Keratinocyte (primary cell): ENCODE data around the gene RAPGEF4. TPM values are rescaled to one million over a fixed set of nuclear protein-coding genes. Genes with fewer than 3 reads are reported as not detected.

Source experiments
- DNase-seq: peaks from one replicate; pipeline ENCODE4 v3.0.0-alpha.2; 2011; ENCODE audit warnings: low read depth, missing footprints, low spot score
- FAIRE-seq: peaks from 2 replicates; lab custom pipeline; 2011; peaks lifted over from hg19 to GRCh38; lab: Jason Lieb, UNC
- H2AFZ ChIP-seq: 2 replicates; pipeline ENCODE4 v1.6.0; 2012; ENCODE audit warnings: low read length, control low read depth, inconsistent platforms; ENCODE audit not compliant: control insufficient read depth
- H3K27ac ChIP-seq: 2 replicates; pipeline ENCODE4 v1.5.1; 2011; ENCODE audit warnings: low read length; ENCODE audit not compliant: control insufficient read depth, insufficient read depth
- H3K27me3 ChIP-seq: 3 replicates; pipeline ENCODE4 v1.6.0; 2011; ENCODE audit warnings: low read length; ENCODE audit not compliant: control insufficient read depth, insufficient read depth; ENCODE audit errors: extremely low read depth
- H3K36me3 ChIP-seq, 2 experiments: 2 replicates in 1 of 2; 3 replicates in 1 of 2; pipeline ENCODE4 v1.5.1; 2011; ENCODE audit warnings: low read length in 2 of 2, mild to moderate bottlenecking in 1 of 2; ENCODE audit not compliant: control insufficient read depth in 2 of 2, insufficient read depth in 2 of 2; ENCODE audit errors: extremely low read depth in 1 of 2
- H3K4me1 ChIP-seq: 3 replicates; pipeline ENCODE4 v1.5.1; 2011; ENCODE audit warnings: low read length; ENCODE audit not compliant: control insufficient read depth, insufficient read depth; ENCODE audit errors: extremely low read depth
- H3K4me2 ChIP-seq: 3 replicates; pipeline ENCODE4 v1.6.0; 2011; ENCODE audit warnings: low read depth, low read length; ENCODE audit not compliant: control insufficient read depth, insufficient read depth; ENCODE audit errors: extremely low read depth
- H3K4me3 ChIP-seq, 3 experiments: fragments of 200-600 bp in 1 of 3; sonication (generic) in 1 of 3; 2 replicates in 2 of 3; 3 replicates in 1 of 3; pipeline ENCODE4 v1.5.1; 2011 to 2016; ENCODE audit warnings: low read length in 3 of 3, mild to moderate bottlenecking in 3 of 3, control low read depth in 2 of 3, inconsistent platforms in 1 of 3, low read depth in 1 of 3, mixed read lengths in 1 of 3, mixed run types in 1 of 3, moderate library complexity in 1 of 3; ENCODE audit not compliant: control insufficient read depth in 2 of 3, insufficient read depth in 2 of 3; ENCODE audit errors: extremely low read depth in 1 of 3
- H3K79me2 ChIP-seq: 2 replicates; pipeline ENCODE4 v1.6.0; 2012; ENCODE audit warnings: low read length; ENCODE audit not compliant: control insufficient read depth, insufficient read depth
- H3K9ac ChIP-seq: 3 replicates; pipeline ENCODE4 v1.6.0; 2011; ENCODE audit warnings: low read length; ENCODE audit not compliant: control insufficient read depth, insufficient read depth; ENCODE audit errors: extremely low read depth
- H3K9me1 ChIP-seq: 3 replicates; pipeline ENCODE4 v1.6.0; 2011; ENCODE audit warnings: low read length; ENCODE audit not compliant: control insufficient read depth, insufficient read depth; ENCODE audit errors: extremely low read depth
- H3K9me3 ChIP-seq: 2 replicates; pipeline ENCODE4 v1.5.1; 2012; ENCODE audit warnings: low read depth, low read length; ENCODE audit not compliant: control insufficient read depth
- H4K20me1 ChIP-seq: 3 replicates; pipeline ENCODE4 v1.6.0; 2011; ENCODE audit warnings: low read length; ENCODE audit not compliant: control insufficient read depth, insufficient read depth; ENCODE audit errors: extremely low read depth
- EZH2 ChIP-seq: IDR thresholded peaks from one replicate; pipeline ENCODE4 v1.6.1; 2012; ENCODE audit warnings: inconsistent platforms, mild to moderate bottlenecking, low read length, moderate library complexity
- dilution Hi-C: fragments of 300-500 bp; cut with MboI; formaldehyde crosslinking; loops from one replicate; pipeline ENCODE4 v1.7.0; 2020; ENCODE audit warnings: low sequenced_read_pairs; ENCODE audit not compliant: extremely low pct_ligation_motif_present
- polyA plus RNA-seq, 5 experiments: library from polyadenylated mRNA; depleted of rRNA in 3 of 5; stranded (reverse) in 3 of 5; stranded (forward) in 1 of 5; unstranded in 1 of 5; fragments of >200 nt; gene quantifications; 1 replicate in 1 of 5; 2 replicates in 3 of 5; 3 replicates in 1 of 5; pipeline versions ENCODE4 v1.2.1 to v1.2.3, GENCODE V29; 2011 to 2012; ENCODE audit warnings: missing spikeins in 2 of 5, low read depth in 1 of 5, low replicate concordance in 1 of 5
- TF ChIP-seq, protein P1 (sequence below), 3 experiments: IDR thresholded peaks in 1 of 3; conservative IDR thresholded peaks in 1 of 3; optimal IDR thresholded peaks in 1 of 3; 2 replicates in 2 of 3; 3 replicates in 1 of 3; pipeline versions ENCODE3 to v1.5.1; 2011; ENCODE audit warnings: low read length in 3 of 3, mild to moderate bottlenecking in 3 of 3, moderate library complexity in 2 of 3, control low read depth in 1 of 3, inconsistent platforms in 1 of 3; ENCODE audit not compliant: insufficient read depth in 2 of 3; ENCODE audit errors: extremely low read depth in 1 of 3

Gene RAPGEF4
- polyA plus RNA-seq, 1 donor (not counting 4 experiments of a cell fraction or from before 2014, with no cell fraction given) = 1.6 TPM

DNA sequence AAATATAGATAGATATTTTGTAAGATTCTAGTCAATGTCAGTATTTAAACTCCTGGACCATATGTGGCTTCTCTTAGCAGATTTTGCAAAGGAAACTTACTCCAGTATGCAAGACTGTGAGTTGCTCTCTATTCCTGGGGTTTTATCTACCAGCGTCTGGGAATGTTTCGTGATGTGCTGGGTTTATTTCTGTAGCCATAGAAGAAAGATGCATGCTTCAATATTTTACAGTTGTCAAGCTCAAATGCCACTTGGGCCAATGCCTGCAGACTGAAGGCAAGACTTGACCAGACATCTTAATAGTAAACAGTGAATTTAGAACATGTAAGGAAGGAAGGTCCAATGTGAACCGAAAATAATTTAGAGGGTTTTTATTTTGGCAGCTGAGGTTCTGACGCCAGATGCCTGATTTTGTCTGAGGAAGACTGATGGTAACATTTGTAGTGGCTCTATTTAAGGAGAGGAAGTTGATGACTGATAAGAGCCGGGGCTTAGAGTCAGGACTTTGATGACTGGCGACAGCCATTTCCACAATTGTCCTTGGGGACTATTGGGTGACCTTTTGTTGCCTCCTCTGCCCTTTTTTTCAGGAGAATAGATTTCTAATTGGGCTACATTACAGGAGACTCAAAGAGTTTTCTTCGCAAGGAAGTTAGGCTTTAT lies 154.3 kb downstream of the RAPGEF4 start:
- no peaks in the 10 kb centered on the region for H3K79me2 ChIP-seq

DNA sequence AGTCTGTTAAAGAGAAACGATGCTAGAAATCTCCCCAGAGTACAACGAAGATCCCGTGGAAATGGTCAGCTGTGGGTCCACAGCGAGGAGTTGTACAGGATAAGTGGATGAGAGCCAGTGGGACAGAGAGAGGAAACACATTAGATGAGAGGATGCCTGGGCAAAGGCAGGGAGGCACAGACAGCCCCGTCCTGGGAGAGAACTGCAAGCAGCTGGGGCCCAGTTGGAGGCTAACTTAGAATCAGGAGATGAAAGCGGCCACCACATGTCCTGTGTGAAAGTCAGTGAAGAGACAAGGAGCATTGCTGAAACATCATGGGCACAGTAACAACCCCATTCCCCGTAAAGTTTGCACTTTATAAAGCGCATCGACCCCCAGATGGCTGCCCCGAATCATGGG lies 157.5 kb downstream of the RAPGEF4 start:
- no peaks in the 10 kb centered on the region for H3K4me1 ChIP-seq
- H3K27ac ChIP-seq = no peak overlapping the region
- H3K9me3 ChIP-seq = no peaks in the 10 kb centered on the region
- no peaks in the 10 kb centered on the region for H4K20me1 ChIP-seq
- H3K9ac ChIP-seq = no peak overlapping the region
- no peaks in the 10 kb centered on the region for H3K36me3 ChIP-seq
- no peaks in the 10 kb centered on the region for H3K79me2 ChIP-seq
- FAIRE-seq = no peak
- H3K27me3 ChIP-seq = peaks cover 9% of the 10 kb centered on the region
- no peak for DNase-seq
- H3K4me2 ChIP-seq = no peak overlapping the region
- no peak for TF ChIP-seq EZH2
- H2AFZ ChIP-seq = no peak overlapping the region
- dilution Hi-C loops = no loop called here
- H3K4me3 ChIP-seq = no peak overlapping the region
- no peaks in the 10 kb centered on the region for H3K9me1 ChIP-seq

More for the DNA sequence above, 154.3 kb downstream of the RAPGEF4 start:
- Histone ChIP-seq H3K9me3 (no peaks in the 10 kb centered on the region), H4K20me1 (no peaks in the 10 kb centered on the region), H3K27ac (no peak overlapping the region), H2AFZ (no peak overlapping the region), H3K27me3 (peaks cover 9% of the 10 kb centered on the region), H3K9ac (no peak overlapping the region), H3K36me3 (no peaks in the 10 kb centered on the region), H3K9me1 (no peaks in the 10 kb centered on the region), H3K4me3 (no peak overlapping the region), H3K4me1 (no peaks in the 10 kb centered on the region), H3K4me2 (no peak overlapping the region)
- dilution Hi-C loops = no loop called here
- FAIRE-seq = no peak
- no peak for DNase-seq
- TF ChIP-seq EZH2 = no peak
- TF ChIP-seq, protein P1, sequence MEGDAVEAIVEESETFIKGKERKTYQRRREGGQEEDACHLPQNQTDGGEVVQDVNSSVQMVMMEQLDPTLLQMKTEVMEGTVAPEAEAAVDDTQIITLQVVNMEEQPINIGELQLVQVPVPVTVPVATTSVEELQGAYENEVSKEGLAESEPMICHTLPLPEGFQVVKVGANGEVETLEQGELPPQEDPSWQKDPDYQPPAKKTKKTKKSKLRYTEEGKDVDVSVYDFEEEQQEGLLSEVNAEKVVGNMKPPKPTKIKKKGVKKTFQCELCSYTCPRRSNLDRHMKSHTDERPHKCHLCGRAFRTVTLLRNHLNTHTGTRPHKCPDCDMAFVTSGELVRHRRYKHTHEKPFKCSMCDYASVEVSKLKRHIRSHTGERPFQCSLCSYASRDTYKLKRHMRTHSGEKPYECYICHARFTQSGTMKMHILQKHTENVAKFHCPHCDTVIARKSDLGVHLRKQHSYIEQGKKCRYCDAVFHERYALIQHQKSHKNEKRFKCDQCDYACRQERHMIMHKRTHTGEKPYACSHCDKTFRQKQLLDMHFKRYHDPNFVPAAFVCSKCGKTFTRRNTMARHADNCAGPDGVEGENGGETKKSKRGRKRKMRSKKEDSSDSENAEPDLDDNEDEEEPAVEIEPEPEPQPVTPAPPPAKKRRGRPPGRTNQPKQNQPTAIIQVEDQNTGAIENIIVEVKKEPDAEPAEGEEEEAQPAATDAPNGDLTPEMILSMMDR (optimal IDR thresholded peaks at IDR 0.05 in 1 of 3, IDR thresholded peaks at IDR 0.05 in 1 of 3, conservative IDR thresholded peaks at IDR 0.05 in 1 of 3; ENCODE audit: extremely low read depth in 1 of 3, insufficient read depth in 2 of 3, low read length in 3 of 3) = no peak

DNA sequence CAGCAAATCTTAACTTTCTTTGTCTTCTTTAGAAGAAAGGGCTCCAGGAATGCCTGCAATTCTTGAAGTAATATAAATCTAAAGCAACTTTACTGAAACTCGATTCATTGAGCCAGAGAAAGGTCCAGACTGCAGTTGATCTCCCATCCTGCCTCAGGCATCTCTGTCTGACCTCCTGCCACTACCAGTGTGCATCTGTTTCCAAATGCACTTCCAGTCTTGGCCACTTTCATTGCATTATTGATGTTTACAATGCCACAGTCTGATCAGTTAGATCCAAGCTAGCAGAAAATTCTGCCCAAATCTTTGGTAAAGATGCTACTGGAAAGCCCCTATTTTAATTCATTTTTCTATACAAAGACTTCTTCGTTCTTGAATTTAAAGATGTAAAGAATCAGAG lies 158.0 kb downstream of the RAPGEF4 start:
- no peak overlapping the region for H3K9ac ChIP-seq
- H3K4me3 ChIP-seq = no peak overlapping the region
- DNase-seq (no peak), FAIRE-seq (no peak)
- H3K9me3 ChIP-seq = no peaks in the 10 kb centered on the region
- no peaks in the 10 kb centered on the region for H4K20me1 ChIP-seq
- no peak overlapping the region for H2AFZ ChIP-seq
- no peak overlapping the region for H3K27ac ChIP-seq
- H3K4me2 ChIP-seq = no peak overlapping the region
- peaks cover 9% of the 10 kb centered on the region for H3K27me3 ChIP-seq
- dilution Hi-C loops = no loop called here
- H3K9me1 ChIP-seq = no peaks in the 10 kb centered on the region
- no peaks in the 10 kb centered on the region for H3K79me2 ChIP-seq
- TF ChIP-seq, protein P1 (optimal IDR thresholded peaks at IDR 0.05 in 1 of 3, IDR thresholded peaks at IDR 0.05 in 1 of 3, conservative IDR thresholded peaks at IDR 0.05 in 1 of 3; ENCODE audit: extremely low read depth in 1 of 3, insufficient read depth in 2 of 3, low read length in 3 of 3) = no peak
- no peak for TF ChIP-seq EZH2
- H3K36me3 ChIP-seq = no peaks in the 10 kb centered on the region
- H3K4me1 ChIP-seq = no peaks in the 10 kb centered on the region
